ENCODE measurements around the gene RASIP1.

DNA sequence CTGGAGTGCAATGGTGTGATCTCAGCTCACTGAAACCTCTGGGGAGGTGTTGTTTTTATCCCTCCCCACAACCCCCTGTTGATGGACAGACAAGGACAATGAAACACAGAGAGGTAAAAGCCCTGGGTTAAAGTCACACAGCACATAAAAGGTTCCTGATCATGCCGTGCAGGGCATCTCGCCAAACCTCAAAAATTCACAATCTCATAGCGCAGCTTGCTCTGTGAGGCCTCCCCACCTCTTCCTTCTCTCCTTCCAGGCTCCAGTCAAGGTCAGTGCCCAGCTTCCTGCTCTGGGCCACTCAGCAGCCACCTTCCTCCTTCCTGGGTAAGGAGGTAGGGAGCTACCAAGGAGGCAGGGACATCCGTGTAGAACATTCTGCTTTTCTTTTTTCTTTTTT, 42.4 kb downstream of the RASIP1 start:
- TF ChIP-seq POLR2A (IDR thresholded peaks at IDR 0.05), result no peak
- TF ChIP-seq, protein P1, sequence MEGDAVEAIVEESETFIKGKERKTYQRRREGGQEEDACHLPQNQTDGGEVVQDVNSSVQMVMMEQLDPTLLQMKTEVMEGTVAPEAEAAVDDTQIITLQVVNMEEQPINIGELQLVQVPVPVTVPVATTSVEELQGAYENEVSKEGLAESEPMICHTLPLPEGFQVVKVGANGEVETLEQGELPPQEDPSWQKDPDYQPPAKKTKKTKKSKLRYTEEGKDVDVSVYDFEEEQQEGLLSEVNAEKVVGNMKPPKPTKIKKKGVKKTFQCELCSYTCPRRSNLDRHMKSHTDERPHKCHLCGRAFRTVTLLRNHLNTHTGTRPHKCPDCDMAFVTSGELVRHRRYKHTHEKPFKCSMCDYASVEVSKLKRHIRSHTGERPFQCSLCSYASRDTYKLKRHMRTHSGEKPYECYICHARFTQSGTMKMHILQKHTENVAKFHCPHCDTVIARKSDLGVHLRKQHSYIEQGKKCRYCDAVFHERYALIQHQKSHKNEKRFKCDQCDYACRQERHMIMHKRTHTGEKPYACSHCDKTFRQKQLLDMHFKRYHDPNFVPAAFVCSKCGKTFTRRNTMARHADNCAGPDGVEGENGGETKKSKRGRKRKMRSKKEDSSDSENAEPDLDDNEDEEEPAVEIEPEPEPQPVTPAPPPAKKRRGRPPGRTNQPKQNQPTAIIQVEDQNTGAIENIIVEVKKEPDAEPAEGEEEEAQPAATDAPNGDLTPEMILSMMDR (IDR thresholded peaks at IDR 0.05), result no peak

Data from uterus (tissue), 2 donors.